Neuronal stem cell (in vitro differentiated cells): ENCODE data around the gene MTPN.

Experiments used
- DNase-seq: peaks from one replicate; pipeline ENCODE4 v3.0.0-alpha.2; 2013; ENCODE audit warnings: low spot score
- H2AFZ ChIP-seq: one replicate; pipeline ENCODE4 v1.6.1; 2013; ENCODE audit warnings: mild to moderate bottlenecking, low read length, inconsistent platforms
- H2AK5ac ChIP-seq: 2 replicates; pipeline ENCODE4 v1.6.1; 2013; ENCODE audit warnings: low read depth, mild to moderate bottlenecking, inconsistent platforms, low read length, moderate library complexity, mixed read lengths
- H2BK120ac ChIP-seq: 2 replicates; pipeline ENCODE4 v1.6.1; 2013; ENCODE audit warnings: low read depth, mild to moderate bottlenecking, inconsistent platforms, low read length, moderate library complexity, mixed read lengths
- H2BK12ac ChIP-seq: one replicate; pipeline ENCODE4 v1.6.1; 2013; ENCODE audit warnings: low read length, inconsistent platforms
- H2BK15ac ChIP-seq: 2 replicates; pipeline ENCODE4 v1.6.1; 2013; ENCODE audit warnings: mild to moderate bottlenecking, low read length, inconsistent platforms, mixed read lengths
- H2BK5ac ChIP-seq: one replicate; pipeline ENCODE4 v1.6.1; 2013; ENCODE audit warnings: inconsistent platforms, mild to moderate bottlenecking, low read length, moderate library complexity
- H3K14ac ChIP-seq: one replicate; pipeline ENCODE4 v1.6.1; 2013; ENCODE audit warnings: low read length, inconsistent platforms
- H3K18ac ChIP-seq: 2 replicates; pipeline ENCODE4 v1.6.1; 2013; ENCODE audit warnings: low read length, inconsistent platforms
- H3K23ac ChIP-seq: 2 replicates; pipeline ENCODE4 v1.6.1; 2013; ENCODE audit warnings: low read depth, mild to moderate bottlenecking, mixed read lengths, low read length, inconsistent platforms; ENCODE audit not compliant: poor library complexity
- H3K27ac ChIP-seq: replicated peaks from 3 replicates; pipeline ENCODE4 v1.5.1; 2013; ENCODE audit warnings: low read length, inconsistent platforms
- H3K27me3 ChIP-seq, 3 experiments: 2 replicates each; pipeline ENCODE4 v1.6.1; 2013; ENCODE audit warnings: low read length in 3 of 3, mild to moderate bottlenecking in 2 of 3, inconsistent platforms in 1 of 3, low read depth in 1 of 3, mixed read lengths in 1 of 3, moderate library complexity in 1 of 3; ENCODE audit not compliant: control insufficient read depth in 3 of 3, insufficient read depth in 3 of 3
- H3K36me3 ChIP-seq, 2 donors: replicated peaks in 1 of 2; 2 replicates each; pipeline ENCODE4 v1.6.1; 2013; ENCODE audit warnings: low read length in 2 of 2; ENCODE audit not compliant: control insufficient read depth in 2 of 2, insufficient read depth in 2 of 2
- H3K4ac ChIP-seq: 2 replicates; pipeline ENCODE4 v1.6.1; 2013; ENCODE audit warnings: inconsistent platforms, mild to moderate bottlenecking, low read length, moderate library complexity
- H3K4me1 ChIP-seq, 2 donors: 1 replicate in 1 of 2; 2 replicates in 1 of 2; pipeline ENCODE4 v1.6.1; 2013; ENCODE audit warnings: low read length in 2 of 2, low read depth in 1 of 2; ENCODE audit not compliant: control insufficient read depth in 2 of 2, insufficient read depth in 1 of 2
- H3K4me2 ChIP-seq: one replicate; pipeline ENCODE4 v1.6.1; 2013; ENCODE audit warnings: mild to moderate bottlenecking, low read length, inconsistent platforms; ENCODE audit not compliant: insufficient read depth, poor library complexity, severe bottlenecking
- H3K4me3 ChIP-seq, 2 donors: 2 replicates each; pipeline ENCODE4 v1.5.1; 2013; ENCODE audit warnings: low read length in 2 of 2, mild to moderate bottlenecking in 2 of 2, inconsistent platforms in 1 of 2, moderate library complexity in 1 of 2
- H3K79me1 ChIP-seq: one replicate; pipeline ENCODE4 v1.6.1; 2013; ENCODE audit warnings: low read depth, mild to moderate bottlenecking, inconsistent platforms, low read length, moderate library complexity
- H3K9ac ChIP-seq: one replicate; pipeline ENCODE4 v1.6.1; 2013; ENCODE audit warnings: mild to moderate bottlenecking, low read depth, low read length, inconsistent platforms; ENCODE audit not compliant: poor library complexity
- H3K9me3 ChIP-seq, 2 donors: replicated peaks in 1 of 2; 2 replicates each; pipeline versions ENCODE3 to v1.6.1; 2013; ENCODE audit warnings: low read length in 2 of 2, mild to moderate bottlenecking in 2 of 2, inconsistent platforms in 1 of 2, low read depth in 1 of 2, mixed read lengths in 1 of 2, moderate library complexity in 1 of 2; ENCODE audit not compliant: control insufficient read depth in 2 of 2, insufficient read depth in 1 of 2
- H4K8ac ChIP-seq: one replicate; pipeline ENCODE4 v1.6.1; 2013; ENCODE audit warnings: low read depth, mild to moderate bottlenecking, inconsistent platforms, low read length, moderate library complexity
- H4K91ac ChIP-seq: one replicate; pipeline ENCODE4 v1.6.1; 2013; ENCODE audit warnings: low read length, low read depth, mild to moderate bottlenecking, inconsistent platforms; ENCODE audit not compliant: poor library complexity
- WGBS, 2 donors: extraction: QIAGEN DNeasy Blood & Tissue Kit; methylation state at CpG; one replicate each; pipeline ENCODE4 v1.1.7; 2013; ENCODE audit warnings: missing lambda C conversion rate in 2 of 2, mixed read lengths in 1 of 2; ENCODE audit not compliant: insufficient read length in 2 of 2, insufficient replicate concordance in 1 of 2; ENCODE audit errors: extremely low coverage in 2 of 2; 5-methylcytosine and 5-hydroxymethylcytosine counted together

The MTPN gene

GRCh38 chr7:135920478-135920877 lies 56.7 kb downstream of the MTPN start:
- no peak overlapping the region for H3K14ac ChIP-seq
- no peak overlapping the region for H3K9ac ChIP-seq
- no peak overlapping the region for H4K8ac ChIP-seq
- no peak overlapping the region for H2AFZ ChIP-seq
- no peak overlapping the region for H2BK5ac ChIP-seq
- WGBS, 2 donors = no CpG with 5 or more reads among the region's 7 CpGs
- H3K18ac ChIP-seq = peak overlapping the region; percentile 75
- no peak overlapping the region for H3K27ac ChIP-seq
- no peak overlapping the region for H2BK15ac ChIP-seq
- H3K4me1 ChIP-seq = no peaks in the 10 kb centered on the region
- no peak overlapping the region for H3K23ac ChIP-seq
- H3K4ac ChIP-seq = no peak overlapping the region
- H3K4me2 ChIP-seq = no peak overlapping the region
- H2AK5ac ChIP-seq = no peak overlapping the region
- H4K91ac ChIP-seq = no peak overlapping the region
- H3K27me3 ChIP-seq = no peaks in the 10 kb centered on the region
- H3K79me1 ChIP-seq = no peaks in the 10 kb centered on the region
- no peak overlapping the region for H2BK12ac ChIP-seq
- peaks cover 0 to 2% of the 10 kb centered on the region in 2 donors for H3K9me3 ChIP-seq
- H3K36me3 ChIP-seq = no peaks in the 10 kb centered on the region
- H3K4me3 ChIP-seq = peak overlapping the region in 1 of 2 donors; percentile 13
- no peak overlapping the region for H2BK120ac ChIP-seq
- no peak for DNase-seq

- no peak overlapping the region for H2BK120ac ChIP-seq
- no peak overlapping the region for H3K9ac ChIP-seq
- no peak overlapping the region for H3K27ac ChIP-seq
- no peak overlapping the region for H3K4me3 ChIP-seq
- peak overlapping the region; percentile 67 for H3K14ac ChIP-seq
- H3K23ac ChIP-seq = no peak overlapping the region
- no peak overlapping the region for H2AFZ ChIP-seq
- H2AK5ac ChIP-seq = peak overlapping the region; percentile 26
- no peak overlapping the region for H3K4ac ChIP-seq
- no peak overlapping the region for H2BK15ac ChIP-seq
- no peak for DNase-seq
- H2BK5ac ChIP-seq = no peak overlapping the region
- no CpG with 5 or more reads among the region's 10 CpGs for WGBS, 2 donors
- no peaks in the 10 kb centered on the region for H3K4me1 ChIP-seq
- no peaks in the 10 kb centered on the region for H3K36me3 ChIP-seq
- no peak overlapping the region for H3K4me2 ChIP-seq
- H3K18ac ChIP-seq = no peak overlapping the region
- no peaks in the 10 kb centered on the region for H3K27me3 ChIP-seq
- no peak overlapping the region for H4K91ac ChIP-seq
- H2BK12ac ChIP-seq = no peak overlapping the region
- peaks cover 0 to 2% of the 10 kb centered on the region in 2 donors for H3K9me3 ChIP-seq
- H4K8ac ChIP-seq = no peak overlapping the region
- H3K79me1 ChIP-seq = no peaks in the 10 kb centered on the region
These were observed 57.9 kb downstream of the MTPN start for GRCh38 chr7:135919071-135919841.

GRCh38 chr7:135918134-135918533 lies 59.0 kb downstream of the MTPN start:
- H3K4ac ChIP-seq = no peak overlapping the region
- H3K9me3 ChIP-seq = peaks cover 0 to 2% of the 10 kb centered on the region in 2 donors
- no peak overlapping the region for H3K14ac ChIP-seq
- H3K36me3 ChIP-seq = no peaks in the 10 kb centered on the region
- no peak overlapping the region for H3K18ac ChIP-seq
- H4K91ac ChIP-seq = no peak overlapping the region
- no peaks in the 10 kb centered on the region for H3K79me1 ChIP-seq
- H3K9ac ChIP-seq = no peak overlapping the region
- no peak overlapping the region for H2BK12ac ChIP-seq
- WGBS, 2 donors = no CpG with 5 or more reads among the region's 5 CpGs
- no peaks in the 10 kb centered on the region for H3K27me3 ChIP-seq
- H2AFZ ChIP-seq = no peak overlapping the region
- H3K27ac ChIP-seq = no peak overlapping the region
- H2BK120ac ChIP-seq = no peak overlapping the region
- no peak for DNase-seq
- no peak overlapping the region for H4K8ac ChIP-seq
- no peak overlapping the region for H3K4me3 ChIP-seq
- H3K4me2 ChIP-seq = no peak overlapping the region
- no peak overlapping the region for H2AK5ac ChIP-seq
- no peak overlapping the region for H2BK5ac ChIP-seq
- H2BK15ac ChIP-seq = no peak overlapping the region
- H3K4me1 ChIP-seq = no peaks in the 10 kb centered on the region
- H3K23ac ChIP-seq = no peak overlapping the region

DNA sequence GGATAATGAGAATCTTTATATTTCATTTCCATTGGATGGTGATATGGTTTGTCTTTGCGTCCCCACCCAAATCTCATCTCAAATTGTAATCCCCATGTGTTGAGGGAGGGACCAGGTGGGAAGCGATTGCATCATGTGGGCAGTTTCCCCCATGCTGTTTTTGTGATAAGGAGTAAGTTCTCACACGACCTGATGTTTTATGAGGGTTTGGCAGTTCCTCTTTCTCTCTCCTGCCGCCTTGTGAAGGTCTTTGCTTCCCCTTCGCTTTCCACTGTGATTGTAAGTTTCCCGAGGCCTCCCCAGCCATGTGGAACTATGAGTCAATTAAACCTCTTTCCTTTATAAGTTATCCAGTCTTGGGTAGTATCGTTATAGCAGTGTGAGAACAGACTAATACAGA lies 59.4 kb downstream of the MTPN start:
- no peak overlapping the region for H3K4me3 ChIP-seq
- H2BK120ac ChIP-seq = no peak overlapping the region
- no peak overlapping the region for H2BK12ac ChIP-seq
- no peak overlapping the region for H2BK15ac ChIP-seq
- no peak overlapping the region for H3K14ac ChIP-seq
- H3K79me1 ChIP-seq = no peaks in the 10 kb centered on the region
- DNase-seq = no peak
- H2AK5ac ChIP-seq = no peak overlapping the region
- H3K4ac ChIP-seq = no peak overlapping the region
- H2AFZ ChIP-seq = no peak overlapping the region
- no peak overlapping the region for H4K8ac ChIP-seq
- peaks cover 0 to 2% of the 10 kb centered on the region in 2 donors for H3K9me3 ChIP-seq
- no CpG with 5 or more reads among the region's 7 CpGs for WGBS, 2 donors
- no peak overlapping the region for H3K27ac ChIP-seq
- H3K36me3 ChIP-seq = no peaks in the 10 kb centered on the region
- H3K4me1 ChIP-seq = no peaks in the 10 kb centered on the region
- no peak overlapping the region for H3K18ac ChIP-seq
- no peak overlapping the region for H3K4me2 ChIP-seq
- H3K23ac ChIP-seq = no peak overlapping the region
- no peaks in the 10 kb centered on the region for H3K27me3 ChIP-seq
- H2BK5ac ChIP-seq = no peak overlapping the region
- no peak overlapping the region for H4K91ac ChIP-seq
- H3K9ac ChIP-seq = no peak overlapping the region
